Loucy (cell line): ENCODE data around the gene LAPTM5.

Experiments
- CTCF ChIP-seq: fragments of 200-600 bp; sonication (generic); conservative IDR thresholded peaks from 2 replicates; pipeline ENCODE4 v1.5.1; 2014; ENCODE audit warnings: mild to moderate bottlenecking, antibody characterized with exemption, low read length
- EZH2phosphoT487 ChIP-seq: fragments of 200-600 bp; IDR thresholded peaks from 2 replicates; pipeline ENCODE4 v1.6.1; 2018; ENCODE audit warnings: antibody characterized with exemption, mild to moderate bottlenecking, moderate library complexity, borderline replicate concordance

GRCh38 chr1:30700528-30701257, 56.9 kb downstream of the LAPTM5 start:
- TF ChIP-seq CTCF: no peak
- no peak for TF ChIP-seq EZH2phosphoT487
